Renal pelvis (tissue), 4 donors: ENCODE measurements around the gene KIF5C. TPM values are rescaled to one million over a fixed set of nuclear protein-coding genes. Genes with fewer than 3 reads are reported as not detected.

ENCODE experiments used
- DNase-seq: peaks from one replicate; pipeline ENCODE4 v3.0.0-alpha.2; 2013
- polyA plus RNA-seq, 3 donors: library from polyadenylated mRNA; unstranded; fragments of 120-200 nt; gene quantifications; one replicate each; pipeline ENCODE4 v1.2.1, GENCODE V29; 2013; ENCODE audit not compliant: insufficient read length in 3 of 3

Gene KIF5C
- polyA plus RNA-seq, 3 donors = 4.4 to 4.6 (median 4.4) TPM

DNA sequence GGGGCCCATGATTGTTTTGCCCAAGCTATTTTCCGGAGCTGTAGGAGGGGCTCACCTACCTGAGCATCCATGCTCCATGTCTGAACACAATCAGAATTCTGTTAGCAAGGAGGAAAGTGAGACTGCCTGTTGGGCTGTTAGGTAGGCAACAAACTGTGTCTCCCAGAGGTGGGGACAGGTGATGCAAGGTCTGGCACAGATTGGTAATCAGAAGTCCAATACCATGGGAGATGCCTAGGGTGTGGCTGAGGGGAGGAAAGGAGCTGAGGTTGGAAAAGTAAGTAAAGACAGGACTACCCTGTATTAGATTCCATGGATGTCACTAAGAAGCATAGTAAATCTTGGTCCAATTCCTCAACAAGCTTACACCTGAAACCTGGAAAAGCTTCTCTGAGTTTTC is 166.5 kb downstream of the KIF5C start:
- no peak for DNase-seq

- DNase-seq = no peak
Observed at GRCh38 chr2:149042881-149043280, 167.9 kb downstream of the KIF5C start.

GRCh38 chr2:149044500-149044899 is 169.5 kb downstream of the KIF5C start:
- DNase-seq = no peak

GRCh38 chr2:149047118-149047517 is 172.1 kb downstream of the KIF5C start:
- no peak for DNase-seq

GRCh38 chr2:149049142-149049541 is 174.1 kb downstream of the KIF5C start:
- DNase-seq = no peak

- DNase-seq = no peak
Observed at GRCh38 chr2:149050188-149050587, 175.2 kb downstream of the KIF5C start.

- no peak for DNase-seq
Observed at GRCh38 chr2:149055751-149056150, 180.7 kb downstream of the KIF5C start.

GRCh38 chr2:149056541-149057255 is 181.7 kb downstream of the KIF5C start:
- no peak for DNase-seq

DNA sequence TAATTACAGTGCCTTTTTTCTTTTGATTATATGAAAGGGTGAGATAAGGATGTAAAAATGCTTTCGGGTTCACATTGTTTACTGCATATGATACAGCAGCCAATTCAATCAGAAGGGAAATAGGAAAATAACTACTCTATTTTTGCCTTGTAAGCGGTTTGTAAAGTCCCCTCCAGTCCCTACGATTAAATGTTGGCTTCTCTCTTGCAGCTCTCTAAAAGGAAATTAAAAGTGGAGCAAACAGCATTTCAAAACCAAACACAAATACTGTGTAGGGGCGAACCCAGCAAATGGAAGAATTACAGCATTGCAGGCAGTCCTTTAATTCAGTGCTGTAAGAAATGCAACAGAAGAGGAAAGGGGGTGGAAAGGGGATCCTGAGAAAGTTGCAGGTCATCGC is 182.4 kb downstream of the KIF5C start:
- no peak for DNase-seq

DNA sequence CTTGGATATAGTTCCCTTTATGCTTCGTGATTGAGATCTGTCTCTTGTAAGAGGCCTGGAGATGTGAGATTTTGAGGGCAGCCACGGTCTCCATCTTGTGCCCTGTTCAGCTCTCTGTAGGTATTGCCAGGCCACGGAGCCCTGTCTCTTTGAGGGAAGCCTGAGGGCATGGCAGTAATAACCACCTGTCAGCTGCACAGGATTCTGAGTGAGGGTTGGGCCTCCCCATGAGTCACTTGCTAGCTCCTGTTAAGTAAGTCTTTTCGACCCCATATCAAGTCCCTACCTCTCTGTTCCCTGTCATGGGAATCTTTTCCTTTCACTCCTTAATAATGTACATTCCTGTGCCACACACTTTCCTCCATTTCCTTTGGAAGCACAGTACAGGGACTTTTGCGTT is 183.9 kb downstream of the KIF5C start:
- no peak for DNase-seq

DNA sequence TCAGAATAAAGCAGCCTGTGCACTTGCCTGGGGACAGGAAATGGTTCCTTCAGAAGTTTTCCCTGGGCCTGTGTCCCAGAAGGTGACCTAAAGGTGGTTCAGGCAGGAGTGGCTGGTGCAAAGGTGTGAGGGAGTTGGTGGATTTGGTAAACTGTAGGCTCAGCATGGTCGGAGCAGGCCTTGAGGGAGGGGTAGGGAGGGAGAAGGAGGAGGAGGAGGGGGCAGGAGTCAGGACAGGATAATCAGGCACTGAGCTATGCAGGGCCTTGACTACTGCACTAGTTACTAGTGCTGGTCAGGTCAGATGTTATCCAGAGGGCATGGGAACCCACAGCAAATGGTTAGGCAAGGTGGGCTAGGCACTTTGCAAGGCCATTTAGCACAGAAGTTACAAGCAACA is 184.8 kb downstream of the KIF5C start:
- no peak for DNase-seq

DNA sequence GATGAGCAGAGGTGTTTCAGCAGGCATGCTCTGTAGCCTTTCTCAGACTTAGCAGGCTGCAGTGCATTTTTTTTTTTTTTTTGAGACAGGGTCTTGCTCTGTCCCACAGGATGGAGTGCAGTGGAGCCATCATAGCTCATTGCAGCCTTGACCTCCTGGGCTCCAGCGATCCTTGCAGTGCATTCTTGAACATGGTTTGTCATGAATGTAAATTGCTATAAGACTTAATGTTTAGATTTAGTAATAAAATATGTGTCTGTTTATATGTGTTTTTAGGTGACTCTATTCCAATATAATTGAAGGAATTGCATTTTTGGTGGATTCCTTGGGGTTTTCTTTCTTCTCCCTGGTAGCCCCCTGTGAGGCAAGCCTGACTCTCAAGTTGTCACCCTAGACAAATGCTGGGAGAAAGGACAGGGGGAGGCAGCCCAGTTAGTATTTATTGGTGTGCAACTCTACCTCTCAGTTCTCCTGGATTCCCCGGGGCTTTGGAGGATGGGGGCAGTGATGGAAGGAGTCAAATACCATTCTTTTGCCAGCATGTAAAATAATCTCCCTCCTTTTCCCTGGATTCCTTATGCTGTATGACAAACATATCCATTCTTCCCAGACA is 186.2 kb downstream of the KIF5C start:
- DNase-seq = no peak

DNA sequence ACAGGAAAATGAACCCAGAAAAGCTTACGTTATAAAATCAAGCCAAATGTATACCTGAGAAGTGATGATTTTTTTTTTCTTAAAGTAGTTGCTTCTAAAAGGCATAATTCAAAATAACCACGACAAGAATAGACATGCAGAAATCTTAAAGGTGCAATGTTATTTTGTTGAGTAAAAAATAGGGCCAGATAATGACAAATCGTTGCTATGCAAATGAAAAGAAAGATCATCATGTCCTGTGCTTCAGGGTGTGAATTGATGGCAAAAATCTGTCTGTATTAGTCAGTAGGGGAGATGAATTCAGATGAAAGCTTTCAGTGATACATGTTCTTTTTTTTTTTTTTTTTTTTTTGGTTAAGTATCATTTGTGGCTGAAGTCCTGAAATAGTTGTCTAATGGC is 187.5 kb downstream of the KIF5C start:
- DNase-seq = no peak

DNA sequence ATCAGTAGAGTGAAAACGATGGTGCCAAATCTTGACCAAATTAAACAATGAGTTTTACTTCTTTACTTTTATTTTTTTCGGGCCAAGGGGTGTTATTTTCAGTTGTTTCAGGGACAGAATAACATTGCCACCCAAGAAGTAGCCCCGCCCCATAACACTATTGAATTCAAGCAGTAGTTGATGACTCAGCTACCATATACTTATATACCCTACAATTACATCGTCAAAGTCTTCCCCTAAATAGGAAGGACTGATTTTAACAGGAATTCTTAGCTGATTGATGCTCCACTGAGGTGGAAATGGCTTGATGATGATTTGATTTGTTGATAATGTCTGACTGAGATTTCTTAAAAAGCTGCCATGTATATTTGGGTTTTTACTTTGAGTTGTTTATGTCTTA is 188.2 kb downstream of the KIF5C start:
- no peak for DNase-seq

GRCh38 chr2:149064365-149064841 is 189.4 kb downstream of the KIF5C start:
- DNase-seq = no peak

GRCh38 chr2:149064856-149065630 is 190.0 kb downstream of the KIF5C start:
- no peak for DNase-seq

- DNase-seq = no peak
Observed at GRCh38 chr2:149068225-149068995, 193.4 kb downstream of the KIF5C start.

GRCh38 chr2:149068996-149069888 is 194.2 kb downstream of the KIF5C start:
- no peak for DNase-seq

DNA sequence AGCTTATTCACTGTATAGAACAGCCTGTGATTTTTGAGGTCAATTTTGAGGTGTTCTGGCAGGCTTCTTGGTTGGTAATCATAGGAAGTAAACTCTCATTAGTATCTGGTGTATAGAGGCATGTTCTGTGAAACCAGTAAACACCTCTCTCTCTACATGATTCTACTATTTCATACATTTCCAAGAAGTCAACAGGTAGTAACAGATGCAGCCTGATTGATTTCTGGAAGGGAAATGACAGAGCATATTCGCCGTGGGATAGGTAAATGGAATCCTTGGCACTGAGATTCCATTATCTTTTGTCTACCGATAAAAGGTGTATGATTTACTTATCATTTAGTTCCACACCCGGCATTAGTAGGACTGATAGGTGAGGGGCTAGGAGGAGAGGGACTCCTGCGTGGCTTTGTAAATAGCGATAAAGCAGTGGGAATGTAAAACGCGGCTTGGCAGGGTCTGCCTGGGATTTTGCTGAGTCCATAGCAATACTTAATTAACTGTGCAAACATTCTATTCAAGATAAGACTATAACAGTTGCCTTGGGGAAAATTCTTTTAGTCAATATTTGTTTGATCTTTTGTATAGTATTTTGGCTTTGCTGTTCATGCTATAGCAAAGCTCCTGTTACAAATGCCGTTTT is 195.8 kb downstream of the KIF5C start:
- DNase-seq = no peak

DNA sequence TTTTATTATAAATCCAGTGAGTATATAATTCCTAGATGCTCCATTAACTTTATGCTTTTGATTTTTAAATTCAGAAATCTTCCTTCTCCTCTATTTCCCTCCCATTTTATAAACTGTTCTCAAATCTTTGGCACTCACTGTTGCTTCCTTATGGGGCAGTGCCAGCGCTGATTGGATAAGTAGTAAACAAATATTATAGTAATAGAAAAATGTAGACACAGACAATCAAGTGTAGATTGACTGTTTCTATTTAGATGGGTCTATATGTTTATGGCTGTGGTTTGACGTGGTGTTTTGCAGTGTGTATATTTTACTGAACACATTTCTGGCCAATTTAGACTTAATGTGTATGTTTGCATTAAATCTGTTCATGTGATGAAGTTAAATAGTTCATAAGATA is 200.1 kb downstream of the KIF5C start:
- no peak for DNase-seq

DNA sequence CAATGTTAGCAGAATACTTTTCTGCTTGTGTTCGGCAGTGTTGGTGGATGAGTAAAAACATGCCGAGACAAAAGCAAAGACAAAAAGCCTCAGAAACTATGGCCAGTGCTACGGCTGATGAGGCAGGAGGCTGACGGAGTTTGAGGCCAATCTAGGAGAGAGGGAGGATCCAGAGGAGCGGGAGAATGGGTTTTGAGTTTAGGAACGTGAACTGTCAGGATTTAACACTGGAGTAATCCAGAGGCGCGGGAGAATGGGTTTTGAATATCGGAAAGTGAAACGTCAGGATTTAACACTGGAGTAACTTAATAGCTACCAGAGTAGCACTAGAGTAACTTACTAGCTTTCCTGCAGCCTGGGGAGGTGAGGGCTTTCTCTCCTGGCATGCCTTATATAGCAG is 200.8 kb downstream of the KIF5C start:
- DNase-seq = no peak
